Ovary (tissue), 9 donors: Measurements from ENCODE around the gene KCNIP4. TPM values are rescaled to one million over a fixed set of nuclear protein-coding genes. Genes with fewer than 3 reads are reported as not detected.

ENCODE experiments used
- DNase-seq, 5 donors: peaks; one replicate each; pipeline ENCODE4 v3.0.0-alpha.2; 2019 to 2020
- H3K27ac ChIP-seq, 2 donors: fragments of 200-600 bp; one replicate each; pipeline versions ENCODE4 v1.5.1 to v1.8.0; 2019 to 2022
- H3K27me3 ChIP-seq: fragments of 200-600 bp; one replicate; pipeline ENCODE4 v1.8.0; 2022
- H3K36me3 ChIP-seq: fragments of 200-600 bp; sonication (generic); one replicate; pipeline ENCODE4 v1.5.1; 2019
- H3K4me1 ChIP-seq: one replicate; pipeline ENCODE4 v1.8.1; 2013; ENCODE audit warnings: mild to moderate bottlenecking, moderate library complexity; ENCODE audit not compliant: insufficient read depth
- H3K4me3 ChIP-seq: fragments of 200-600 bp; sonication (generic); one replicate; pipeline ENCODE4 v1.5.1; 2017
- H3K9me3 ChIP-seq, 2 donors: fragments of 200-600 bp in 1 of 2; sonication (generic) in 1 of 2; one replicate each; pipeline versions ENCODE4 v1.5.1 to v1.8.1; 2013 to 2019; ENCODE audit warnings: mild to moderate bottlenecking in 1 of 2, moderate library complexity in 1 of 2
- EP300 ChIP-seq: sonication (generic); formaldehyde crosslinking; IDR thresholded peaks from one replicate; pipeline ENCODE4 v1.6.1; 2017; ENCODE audit warnings: antibody characterized with exemption
- POLR2A ChIP-seq: fragments of 450-650 bp; IDR thresholded peaks from one replicate; pipeline ENCODE4 v1.6.1; 2017; ENCODE audit warnings: antibody characterized with exemption, mild to moderate bottlenecking, moderate library complexity
- WGBS, 3 donors: extraction: QIAGEN DNeasy Blood & Tissue Kit in 1 of 3; methylation state at CpG; one replicate each; pipeline versions ENCODE4 v1.1.5 to v1.1.7; 2013 to 2017; 5-methylcytosine and 5-hydroxymethylcytosine counted together
- intact Hi-C, 4 donors: fragments of 100-400 bp; cut with DNase I; formaldehyde crosslinking; loops; one replicate each; pipeline versions ENCODE4 v1.11.0 to v1.15.1; 2022 to 2023
- polyA plus RNA-seq, 2 donors: library from polyadenylated mRNA; stranded (reverse); fragments of 200-250 nt in 1 of 2; fragments of 350-450 nt in 1 of 2; fragmentation: Illumina TruSeq in 1 of 2; extraction: RNeasy Lipid Tissue Mini Kit (QIAGEN cat#74804) in 1 of 2; gene quantifications; one replicate each; pipeline ENCODE4 v1.2.3, GENCODE V29; 2013 to 2014
- total RNA-seq, 7 donors: library from RNA; depleted of rRNA in 2 of 7; stranded (reverse); fragments of >200 nt in 2 of 7; fragmentation: NEBNext Ultra II Directional in 3 of 7; extraction: Animal tissue kit (Norgen Biotek cat#: 25700) in 3 of 7; gene quantifications; one replicate each; pipeline versions ENCODE4 v1.1.0 to v1.2.4, GENCODE V29; 2016 to 2023
- TF ChIP-seq, protein P1 (sequence below), 3 donors: fragments of 450-650 bp in 2 of 3; fragments of 200-600 bp in 1 of 3; IDR thresholded peaks; one replicate each; pipeline versions ENCODE4 v1.5.1 to v1.8.0; 2016 to 2022; ENCODE audit warnings: antibody characterized with exemption in 3 of 3, mild to moderate bottlenecking in 1 of 3
- donor health status: DM: no; HTN: no; CAD: no; lungs with moderate emphysema.
- donor health status: DM: no; HTN: no; CAD: no.
- donor health status: Bipolar disorder and iron deficiency.
- donor health status: DM: yes; HTN: yes; CAD: no.
- donor health status: DM: no; HTN: no; CAD: no.
- donor health status: DM: yes; HTN: yes; CAD: no.

The KCNIP4 gene
- total and polyA plus RNA-seq, 9 donors, result 0.11 to 3.9 (median 0.93) TPM; not detected in 1

DNA sequence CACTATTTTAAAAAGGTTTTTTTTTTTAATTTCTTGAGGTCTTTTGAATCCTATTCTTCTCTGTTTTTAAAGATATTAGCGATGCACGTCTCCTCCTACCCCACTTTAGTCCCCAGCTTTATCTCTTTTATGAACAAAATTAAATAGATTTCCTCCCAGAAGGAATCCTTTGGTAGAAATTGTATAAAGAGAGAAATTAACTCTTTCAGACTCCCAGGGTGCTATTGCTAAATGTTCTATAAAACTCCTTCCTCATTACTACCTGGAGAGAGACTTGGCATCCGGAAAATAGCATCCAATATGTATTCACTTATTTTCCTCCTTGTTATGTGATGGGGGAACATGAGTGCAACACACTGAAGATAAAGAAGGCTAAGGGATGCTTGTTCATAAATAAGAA, 1264.8 kb downstream of the KCNIP4 start:
- no peak overlapping the region for H3K27ac ChIP-seq
- no peaks in the 10 kb centered on the region for H3K36me3 ChIP-seq
- no peak for TF ChIP-seq POLR2A
- TF ChIP-seq, protein P1, sequence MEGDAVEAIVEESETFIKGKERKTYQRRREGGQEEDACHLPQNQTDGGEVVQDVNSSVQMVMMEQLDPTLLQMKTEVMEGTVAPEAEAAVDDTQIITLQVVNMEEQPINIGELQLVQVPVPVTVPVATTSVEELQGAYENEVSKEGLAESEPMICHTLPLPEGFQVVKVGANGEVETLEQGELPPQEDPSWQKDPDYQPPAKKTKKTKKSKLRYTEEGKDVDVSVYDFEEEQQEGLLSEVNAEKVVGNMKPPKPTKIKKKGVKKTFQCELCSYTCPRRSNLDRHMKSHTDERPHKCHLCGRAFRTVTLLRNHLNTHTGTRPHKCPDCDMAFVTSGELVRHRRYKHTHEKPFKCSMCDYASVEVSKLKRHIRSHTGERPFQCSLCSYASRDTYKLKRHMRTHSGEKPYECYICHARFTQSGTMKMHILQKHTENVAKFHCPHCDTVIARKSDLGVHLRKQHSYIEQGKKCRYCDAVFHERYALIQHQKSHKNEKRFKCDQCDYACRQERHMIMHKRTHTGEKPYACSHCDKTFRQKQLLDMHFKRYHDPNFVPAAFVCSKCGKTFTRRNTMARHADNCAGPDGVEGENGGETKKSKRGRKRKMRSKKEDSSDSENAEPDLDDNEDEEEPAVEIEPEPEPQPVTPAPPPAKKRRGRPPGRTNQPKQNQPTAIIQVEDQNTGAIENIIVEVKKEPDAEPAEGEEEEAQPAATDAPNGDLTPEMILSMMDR (IDR thresholded peaks at IDR 0.05), result no peak
- no peak for TF ChIP-seq EP300
- intact Hi-C loops, result loop anchor here in 2 of 4 donors (10.0 kb wide), 1 partner anchor 259 kb away; no protein-coding TSS in a partner anchor
- no peaks in the 10 kb centered on the region for H3K4me1 ChIP-seq
- no peaks in the 10 kb centered on the region for H3K27me3 ChIP-seq
- H3K4me3 ChIP-seq, result no peak overlapping the region
- no peaks in the 10 kb centered on the region for H3K9me3 ChIP-seq
- DNase-seq, result no peak
- WGBS, 3 donors, result 60 to 66% (median 66%) methylated on average over 3 of the region's 3 CpGs

DNA sequence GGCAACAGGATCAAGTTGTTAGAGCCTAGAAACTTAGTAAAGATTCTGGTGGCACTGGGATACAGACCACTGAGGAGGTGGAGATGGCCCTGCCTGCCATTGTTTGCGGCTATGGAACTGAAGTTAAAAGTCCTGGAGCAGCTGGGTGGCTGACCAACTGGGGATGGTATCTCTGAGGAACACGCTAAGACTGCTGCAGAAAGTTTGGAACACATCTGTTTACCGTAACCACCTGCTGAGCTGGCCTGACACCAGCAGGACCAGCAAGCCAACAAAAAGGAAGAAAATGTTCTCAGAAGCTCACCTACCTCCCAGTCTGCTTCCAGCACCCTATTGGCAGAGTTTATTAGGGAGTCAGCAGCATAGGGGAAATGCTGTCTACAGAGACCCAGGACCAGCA, 1265.7 kb downstream of the KCNIP4 start:
- 33 to 54% (median 50%) methylated on average over 3 of the region's 3 CpGs for WGBS, 3 donors
- H3K27me3 ChIP-seq, result no peaks in the 10 kb centered on the region
- no peak for TF ChIP-seq POLR2A
- intact Hi-C loops, result loop anchor here in 2 of 4 donors (10.0 kb wide), 1 partner anchor 258 kb away; no protein-coding TSS in a partner anchor
- DNase-seq, result peak in 2 of 5 donors; percentile 10 to 48
- no peaks in the 10 kb centered on the region for H3K4me1 ChIP-seq
- no peaks in the 10 kb centered on the region for H3K9me3 ChIP-seq
- no peak overlapping the region for H3K4me3 ChIP-seq
- no peaks in the 10 kb centered on the region for H3K36me3 ChIP-seq
- H3K27ac ChIP-seq, result no peak overlapping the region

- H3K36me3 ChIP-seq, result no peaks in the 10 kb centered on the region
- TF ChIP-seq, protein P1 (IDR thresholded peaks at IDR 0.05), result no peak
- TF ChIP-seq POLR2A (no peak), EP300 (no peak)
- WGBS, 3 donors, result 5 to 9% (median 6%) methylated on average over 1 of the region's 1 CpG
- no peaks in the 10 kb centered on the region for H3K9me3 ChIP-seq
- no peaks in the 10 kb centered on the region for H3K27me3 ChIP-seq
- DNase-seq, result no peak
- intact Hi-C loops, result loop anchor here in 2 of 4 donors (10.0 kb wide), 1 partner anchor 256 kb away; no protein-coding TSS in a partner anchor
- no peak overlapping the region for H3K4me3 ChIP-seq
- no peaks in the 10 kb centered on the region for H3K4me1 ChIP-seq
- H3K27ac ChIP-seq, result no peak overlapping the region
These were observed 1267.3 kb downstream of the KCNIP4 start for GRCh38 chr4:20681271-20681670.

GRCh38 chr4:20680736-20681135, 1267.8 kb downstream of the KCNIP4 start:
- TF ChIP-seq, protein P1 (IDR thresholded peaks at IDR 0.05), result no peak
- TF ChIP-seq POLR2A, result no peak
- TF ChIP-seq EP300, result no peak
- Histone ChIP-seq H3K36me3 (no peaks in the 10 kb centered on the region), H3K27ac (no peak overlapping the region), H3K27me3 (no peaks in the 10 kb centered on the region), H3K4me3 (no peak overlapping the region), H3K9me3 (no peaks in the 10 kb centered on the region), H3K4me1 (no peaks in the 10 kb centered on the region)
- WGBS, 3 donors, result 46 to 69% (median 67%) methylated on average over 1 of the region's 1 CpG
- no peak for DNase-seq
- intact Hi-C loops, result loop anchor here in 2 of 4 donors (10.0 kb wide), 1 partner anchor 256 kb away; no protein-coding TSS in a partner anchor

- H3K9me3 ChIP-seq, result no peaks in the 10 kb centered on the region
- no peaks in the 10 kb centered on the region for H3K4me1 ChIP-seq
- H3K4me3 ChIP-seq, result no peak overlapping the region
- 61 to 67% (median 64%) methylated on average over 1 of the region's 1 CpG for WGBS, 3 donors
- no peaks in the 10 kb centered on the region for H3K27me3 ChIP-seq
- intact Hi-C loops, result loop anchor here in 2 of 4 donors (10.0 kb wide), 1 partner anchor 255 kb away; no protein-coding TSS in a partner anchor
- no peaks in the 10 kb centered on the region for H3K36me3 ChIP-seq
- no peak overlapping the region for H3K27ac ChIP-seq
- no peak for DNase-seq
- TF ChIP-seq EP300, result no peak
- TF ChIP-seq, protein P1 (IDR thresholded peaks at IDR 0.05), result no peak
- TF ChIP-seq POLR2A, result no peak
These were observed 1268.6 kb downstream of the KCNIP4 start for GRCh38 chr4:20679951-20680350.
